ACC112 (cell line): Measurements from ENCODE around the gene CDH4.

Experiments used
- H2AFZ ChIP-seq: fragments of 200-600 bp; sonication (generic); one replicate; pipeline ENCODE4 v1.6.0; 2017; ENCODE audit warnings: antibody characterized with exemption, low read length; ENCODE audit not compliant: unreplicated experiment
- H3K27ac ChIP-seq: fragments of 200-600 bp; sonication (generic); 2 replicates; pipeline ENCODE4 v1.5.1; 2014; ENCODE audit warnings: low read depth, mild to moderate bottlenecking, antibody characterized with exemption, low read length, moderate library complexity
- H3K27me3 ChIP-seq: fragments of 200-600 bp; sonication (generic); 2 replicates; pipeline ENCODE4 v1.6.1; 2014; ENCODE audit warnings: mild to moderate bottlenecking, antibody characterized with exemption, low read length, moderate library complexity, mixed read lengths; ENCODE audit not compliant: insufficient read depth
- H3K36me3 ChIP-seq: fragments of 200-600 bp; sonication (generic); 2 replicates; pipeline ENCODE4 v1.6.1; 2016; ENCODE audit warnings: mild to moderate bottlenecking, antibody characterized with exemption, low read length, moderate library complexity, mixed read lengths; ENCODE audit not compliant: insufficient read depth
- H3K4me1 ChIP-seq: fragments of 200-600 bp; sonication (generic); one replicate; pipeline ENCODE4 v1.6.1; 2016; ENCODE audit warnings: low read length, mixed read lengths; ENCODE audit not compliant: insufficient read depth, unreplicated experiment, control insufficient read depth
- H3K4me3 ChIP-seq: fragments of 200-600 bp; sonication (generic); 2 replicates; pipeline ENCODE4 v1.5.1; 2014; ENCODE audit warnings: mild to moderate bottlenecking, low read depth, low read length
- H3K79me2 ChIP-seq: fragments of 200-600 bp; sonication (generic); one replicate; pipeline ENCODE4 v1.6.0; 2016; ENCODE audit warnings: low read length; ENCODE audit not compliant: control insufficient read depth, unreplicated experiment, insufficient read depth

CDH4 gene

GRCh38 chr20:61730631-61731362 lies 478.7 kb downstream of the CDH4 start:
- Histone ChIP-seq H2AFZ (no peak overlapping the region), H3K27me3 (no peaks in the 10 kb centered on the region; the same call in 1 of the 2 replicates), H3K79me2 (no peaks in the 10 kb centered on the region), H3K36me3 (no peaks in the 10 kb centered on the region), H3K4me3 (no peak overlapping the region), H3K4me1 (no peaks in the 10 kb centered on the region), H3K27ac (no peak overlapping the region)

- no peak overlapping the region for H3K27ac ChIP-seq
- H2AFZ ChIP-seq, result no peak overlapping the region
- H3K79me2 ChIP-seq, result no peaks in the 10 kb centered on the region
- no peak overlapping the region for H3K4me3 ChIP-seq
- H3K4me1 ChIP-seq, result no peaks in the 10 kb centered on the region
- H3K36me3 ChIP-seq, result no peaks in the 10 kb centered on the region
- no peaks in the 10 kb centered on the region; the same call in 1 of the 2 replicates for H3K27me3 ChIP-seq
Measured at GRCh38 chr20:61731363-61732181, 479.5 kb downstream of the CDH4 start.

- Histone ChIP-seq H3K36me3 (no peaks in the 10 kb centered on the region), H3K4me3 (no peak overlapping the region), H3K27me3 (no peaks in the 10 kb centered on the region; the same call in 1 of the 2 replicates), H3K79me2 (no peaks in the 10 kb centered on the region), H3K27ac (no peak overlapping the region), H3K4me1 (no peaks in the 10 kb centered on the region), H2AFZ (no peak overlapping the region)
Measured at GRCh38 chr20:61732511-61733210, 480.6 kb downstream of the CDH4 start.

GRCh38 chr20:61733216-61733615 lies 481.2 kb downstream of the CDH4 start:
- H2AFZ ChIP-seq, result no peak overlapping the region
- no peaks in the 10 kb centered on the region for H3K79me2 ChIP-seq
- H3K4me1 ChIP-seq, result no peaks in the 10 kb centered on the region
- H3K27ac ChIP-seq, result no peak overlapping the region
- H3K36me3 ChIP-seq, result no peaks in the 10 kb centered on the region
- no peaks in the 10 kb centered on the region; the same call in 1 of the 2 replicates for H3K27me3 ChIP-seq
- no peak overlapping the region for H3K4me3 ChIP-seq

GRCh38 chr20:61733891-61734732 lies 482.1 kb downstream of the CDH4 start:
- no peak overlapping the region for H2AFZ ChIP-seq
- no peak overlapping the region for H3K27ac ChIP-seq
- H3K27me3 ChIP-seq, result no peaks in the 10 kb centered on the region; the same call in 1 of the 2 replicates
- H3K36me3 ChIP-seq, result no peaks in the 10 kb centered on the region
- H3K4me3 ChIP-seq, result no peak overlapping the region
- no peaks in the 10 kb centered on the region for H3K4me1 ChIP-seq
- no peaks in the 10 kb centered on the region for H3K79me2 ChIP-seq

GRCh38 chr20:61734733-61735502 lies 482.9 kb downstream of the CDH4 start:
- no peak overlapping the region for H2AFZ ChIP-seq
- H3K27ac ChIP-seq, result no peak overlapping the region
- no peaks in the 10 kb centered on the region for H3K4me1 ChIP-seq
- no peaks in the 10 kb centered on the region for H3K36me3 ChIP-seq
- no peaks in the 10 kb centered on the region; the same call in 1 of the 2 replicates for H3K27me3 ChIP-seq
- no peak overlapping the region for H3K4me3 ChIP-seq
- H3K79me2 ChIP-seq, result no peaks in the 10 kb centered on the region

- Histone ChIP-seq H3K79me2 (no peaks in the 10 kb centered on the region), H3K27me3 (no peaks in the 10 kb centered on the region; the same call in 1 of the 2 replicates), H3K4me1 (no peaks in the 10 kb centered on the region)
Measured at GRCh38 chr20:61735503-61735785, 483.4 kb downstream of the CDH4 start.

GRCh38 chr20:61736001-61736635 lies 484.1 kb downstream of the CDH4 start:
- no peak overlapping the region for H3K27ac ChIP-seq
- H3K4me1 ChIP-seq, result no peaks in the 10 kb centered on the region
- no peak overlapping the region for H2AFZ ChIP-seq
- no peak overlapping the region for H3K4me3 ChIP-seq
- no peaks in the 10 kb centered on the region for H3K36me3 ChIP-seq
- H3K79me2 ChIP-seq, result no peaks in the 10 kb centered on the region
- H3K27me3 ChIP-seq, result no peaks in the 10 kb centered on the region; the same call in 1 of the 2 replicates

More at GRCh38 chr20:61735503-61735785, 483.4 kb downstream of the CDH4 start:
- H2AFZ ChIP-seq, result no peak overlapping the region
- H3K36me3 ChIP-seq, result no peaks in the 10 kb centered on the region
- H3K4me3 ChIP-seq, result no peak overlapping the region
- no peak overlapping the region for H3K27ac ChIP-seq

- Histone ChIP-seq H3K79me2 (no peaks in the 10 kb centered on the region), H3K4me3 (no peak overlapping the region), H3K27ac (no peak overlapping the region), H2AFZ (no peak overlapping the region), H3K4me1 (no peaks in the 10 kb centered on the region), H3K27me3 (no peaks in the 10 kb centered on the region; the same call in 1 of the 2 replicates), H3K36me3 (no peaks in the 10 kb centered on the region)
Measured at GRCh38 chr20:61736751-61737310, 484.8 kb downstream of the CDH4 start.
